Astrocyte (in vitro differentiated cells and primary cell): ENCODE measurements around the gene TRPM2. TPM values are rescaled to one million over a fixed set of nuclear protein-coding genes. Genes with fewer than 3 reads are reported as not detected.
"Not testable (repeated sequence)": the region's sequence is repeated elsewhere in the genome, so short reads cannot be mapped to it uniquely, and the experiment has no call there.

Source experiments
- DNase-seq: peaks from one replicate; pipeline ENCODE4 v3.0.0-alpha.2; 2010; ENCODE audit warnings: low read depth
- FAIRE-seq: peaks from 2 replicates; lab custom pipeline; 2011; peaks lifted over from hg19 to GRCh38; lab: Jason Lieb, UNC
- H2AFZ ChIP-seq: 2 replicates; pipeline ENCODE4 v1.6.0; 2012; ENCODE audit warnings: low read depth, low read length, inconsistent platforms
- H3K27ac ChIP-seq: 2 replicates; pipeline ENCODE4 v1.5.1; 2011; ENCODE audit warnings: low read depth, low read length, inconsistent platforms
- H3K27me3 ChIP-seq: 2 replicates; pipeline ENCODE4 v1.6.0; 2011; ENCODE audit warnings: low read length, inconsistent platforms; ENCODE audit not compliant: insufficient read depth
- H3K36me3 ChIP-seq: 2 replicates; pipeline ENCODE4 v1.5.1; 2011; ENCODE audit warnings: low read length, inconsistent platforms; ENCODE audit not compliant: insufficient read depth
- H3K4me1 ChIP-seq: 2 replicates; pipeline ENCODE4 v1.5.1; 2011; ENCODE audit warnings: low read length, inconsistent platforms; ENCODE audit not compliant: insufficient read depth
- H3K4me2 ChIP-seq: 2 replicates; pipeline ENCODE4 v1.6.0; 2012; ENCODE audit warnings: low read length, inconsistent platforms
- H3K4me3 ChIP-seq: 2 replicates; pipeline ENCODE4 v1.5.1; 2011; ENCODE audit warnings: low read depth, mild to moderate bottlenecking, low read length, inconsistent platforms; ENCODE audit not compliant: insufficient read depth
- H3K79me2 ChIP-seq: 2 replicates; pipeline ENCODE4 v1.6.0; 2012; ENCODE audit warnings: mild to moderate bottlenecking, low read length, inconsistent platforms; ENCODE audit not compliant: insufficient read depth
- H3K9ac ChIP-seq: 2 replicates; pipeline ENCODE4 v1.6.0; 2012; ENCODE audit warnings: mild to moderate bottlenecking, low read length, inconsistent platforms
- H3K9me3 ChIP-seq: 2 replicates; pipeline ENCODE4 v1.5.1; 2012; ENCODE audit warnings: low read depth, mild to moderate bottlenecking, low read length, inconsistent platforms; ENCODE audit not compliant: insufficient read depth
- H4K20me1 ChIP-seq: 2 replicates; pipeline ENCODE4 v1.6.0; 2012; ENCODE audit warnings: low read length, inconsistent platforms; ENCODE audit not compliant: insufficient read depth
- H3K27ac Mint-ChIP-seq: one replicate; pipeline ENCODE4 v1.8.0; 2021; ENCODE audit warnings: mild to moderate bottlenecking, mixed read lengths; ENCODE audit not compliant: unreplicated experiment
- H3K27me3 Mint-ChIP-seq: one replicate; pipeline ENCODE4 v1.8.0; 2021; ENCODE audit warnings: low read depth, mixed read lengths; ENCODE audit not compliant: unreplicated experiment
- H3K36me3 Mint-ChIP-seq: one replicate; pipeline ENCODE4 v1.8.0; 2021; ENCODE audit warnings: low read depth, mixed read lengths; ENCODE audit not compliant: unreplicated experiment
- H3K4me1 Mint-ChIP-seq: one replicate; pipeline ENCODE4 v1.8.0; 2021; ENCODE audit warnings: low read depth, mixed read lengths; ENCODE audit not compliant: unreplicated experiment
- H3K4me3 Mint-ChIP-seq: one replicate; pipeline ENCODE4 v1.8.0; 2021; ENCODE audit warnings: mild to moderate bottlenecking, moderate library complexity, mixed read lengths; ENCODE audit not compliant: unreplicated experiment
- H3K9me3 Mint-ChIP-seq: one replicate; pipeline ENCODE4 v1.8.0; 2021; ENCODE audit warnings: mild to moderate bottlenecking, mixed read lengths; ENCODE audit not compliant: unreplicated experiment
- CTCF ChIP-seq: IDR thresholded peaks from 2 replicates; pipeline ENCODE4 v1.5.1; 2011; ENCODE audit warnings: low read depth, mild to moderate bottlenecking, inconsistent platforms, low read length, moderate library complexity; ENCODE audit not compliant: insufficient read depth
- EZH2 ChIP-seq: IDR thresholded peaks from 2 replicates; pipeline ENCODE4 v1.6.1; 2012; ENCODE audit warnings: mild to moderate bottlenecking, low read length, inconsistent platforms; ENCODE audit not compliant: insufficient read depth
- total RNA-seq: library from RNA; stranded (reverse); gene quantifications from 2 replicates; pipeline ENCODE4 v1.2.1, GENCODE V29; 2021

The TRPM2 gene
- total RNA-seq, 1 donor from 2014 or later, result 0.79 TPM

GRCh38 chr21:44403106-44404020 is 49.9 kb downstream of the TRPM2 start:
- peaks cover 13% of the 10 kb centered on the region for H3K9me3 ChIP-seq
- H3K79me2 ChIP-seq, result no peaks in the 10 kb centered on the region
- H3K4me1 ChIP-seq, result no peaks in the 10 kb centered on the region
- H3K9ac ChIP-seq, result no peak overlapping the region
- Mint-ChIP-seq H3K27me3 (peaks cover 18% of the 10 kb centered on the region), H3K9me3 (peaks cover 13% of the 10 kb centered on the region), H3K4me1 (peaks cover 6% of the 10 kb centered on the region), H3K4me3 (no peak overlapping the region), H3K36me3 (no peaks in the 10 kb centered on the region), H3K27ac (no peak overlapping the region)
- no peak overlapping the region for H2AFZ ChIP-seq
- H3K27ac ChIP-seq, result no peak overlapping the region
- no peaks in the 10 kb centered on the region for H4K20me1 ChIP-seq
- no peaks in the 10 kb centered on the region for H3K36me3 ChIP-seq
- FAIRE-seq (no peak), DNase-seq (no peak)
- H3K4me2 ChIP-seq, result no peak overlapping the region
- no peak for TF ChIP-seq EZH2
- H3K4me3 ChIP-seq, result no peak overlapping the region
- no peaks in the 10 kb centered on the region for H3K27me3 ChIP-seq

GRCh38 chr21:44404482-44404881 is 51.1 kb downstream of the TRPM2 start:
- H3K27ac ChIP-seq, H3K36me3 Mint-ChIP-seq, H3K4me1 ChIP-seq, H3K27me3 Mint-ChIP-seq, H2AFZ ChIP-seq, H3K9ac ChIP-seq, H3K4me3 ChIP-seq, H4K20me1 ChIP-seq, H3K4me2 ChIP-seq, DNase-seq, H3K27ac Mint-ChIP-seq, FAIRE-seq, H3K36me3 ChIP-seq, H3K79me2 ChIP-seq, H3K27me3 ChIP-seq, H3K4me3 Mint-ChIP-seq, H3K4me1 Mint-ChIP-seq: not testable (repeated sequence)
- peaks cover 13% of the 10 kb centered on the region for H3K9me3 ChIP-seq
- H3K9me3 Mint-ChIP-seq, result peaks cover 19% of the 10 kb centered on the region

GRCh38 chr21:44405091-44405947 is 51.9 kb downstream of the TRPM2 start:
- no peak overlapping the region for H3K27ac Mint-ChIP-seq
- no peak overlapping the region for H3K9ac ChIP-seq
- no peaks in the 10 kb centered on the region for H3K36me3 Mint-ChIP-seq
- H3K4me3 Mint-ChIP-seq, result no peak overlapping the region
- no peaks in the 10 kb centered on the region for H3K36me3 ChIP-seq
- H3K4me3 ChIP-seq, result no peak overlapping the region
- no peak overlapping the region for H3K4me2 ChIP-seq
- peaks cover 13% of the 10 kb centered on the region for H3K9me3 ChIP-seq
- no peaks in the 10 kb centered on the region for H3K4me1 ChIP-seq
- H3K4me1 Mint-ChIP-seq, result peaks cover 6% of the 10 kb centered on the region
- H3K27me3 Mint-ChIP-seq, result peaks cover 10% of the 10 kb centered on the region
- H3K79me2 ChIP-seq, result no peaks in the 10 kb centered on the region
- H3K27ac ChIP-seq, result no peak overlapping the region
- no peaks in the 10 kb centered on the region for H4K20me1 ChIP-seq
- DNase-seq (no peak), FAIRE-seq (no peak)
- H2AFZ ChIP-seq, result no peak overlapping the region
- no peaks in the 10 kb centered on the region for H3K27me3 ChIP-seq
- no peak for TF ChIP-seq CTCF
- no peak for TF ChIP-seq EZH2
- H3K9me3 Mint-ChIP-seq, result peaks cover 22% of the 10 kb centered on the region
